Thoracic aorta (tissue), 2 donors: ENCODE results near the gene LETM1. TPM values are rescaled to one million over a fixed set of nuclear protein-coding genes. Genes with fewer than 3 reads are reported as not detected.

Source experiments
- ATAC-seq: fragments of 150-250 bp; one replicate; pipeline ENCODE4 v1.8.0; 2017; ENCODE audit warnings: low read depth; ENCODE audit not compliant: insufficient number of reproducible peaks, low FRiP score
- DNase-seq: peaks from one replicate; pipeline ENCODE4 v3.0.0-alpha.2; 2020; ENCODE audit warnings: low spot score
- H3K27ac ChIP-seq, 2 donors: fragments of 200-600 bp; sonication (generic); 1 replicate in 1 of 2; 2 replicates in 1 of 2; pipeline ENCODE4 v1.5.1; 2016; ENCODE audit warnings: mild to moderate bottlenecking in 2 of 2, moderate library complexity in 2 of 2
- H3K27me3 ChIP-seq: fragments of 200-600 bp; sonication (generic); replicated peaks from 2 replicates; pipeline ENCODE4 v1.6.0; 2016; ENCODE audit warnings: mild to moderate bottlenecking; ENCODE audit not compliant: insufficient read depth
- H3K36me3 ChIP-seq: fragments of 200-600 bp; sonication (generic); one replicate; pipeline ENCODE4 v1.5.1; 2016
- H3K4me1 ChIP-seq, 2 donors: fragments of 200-600 bp; sonication (generic); 1 replicate in 1 of 2; 2 replicates in 1 of 2; pipeline versions ENCODE4 v1.5.1 to v1.6.0; 2016; ENCODE audit warnings: low read depth in 2 of 2, mild to moderate bottlenecking in 1 of 2; ENCODE audit not compliant: control insufficient read depth in 1 of 2
- H3K4me3 ChIP-seq: fragments of 200-600 bp; sonication (generic); 2 replicates; pipeline ENCODE4 v1.5.1; 2016; ENCODE audit warnings: mild to moderate bottlenecking
- H3K9me3 ChIP-seq: fragments of 200-600 bp; sonication (generic); 2 replicates; pipeline ENCODE4 v1.5.1; 2016
- total RNA-seq, 2 donors: library from RNA; depleted of rRNA; stranded (reverse); fragments of >200 nt; gene quantifications; one replicate each; pipeline versions ENCODE4 v1.1.0 to v1.2.3, GENCODE V29; 2016
- TF ChIP-seq, protein P1 (sequence below): fragments of 200-600 bp; sonication (generic); IDR thresholded peaks from one replicate; pipeline ENCODE4 v1.5.1; 2019; ENCODE audit warnings: antibody characterized with exemption

The LETM1 gene
- total RNA-seq: 10 to 100 TPM; 30.5 to 68.9 TPM

DNA sequence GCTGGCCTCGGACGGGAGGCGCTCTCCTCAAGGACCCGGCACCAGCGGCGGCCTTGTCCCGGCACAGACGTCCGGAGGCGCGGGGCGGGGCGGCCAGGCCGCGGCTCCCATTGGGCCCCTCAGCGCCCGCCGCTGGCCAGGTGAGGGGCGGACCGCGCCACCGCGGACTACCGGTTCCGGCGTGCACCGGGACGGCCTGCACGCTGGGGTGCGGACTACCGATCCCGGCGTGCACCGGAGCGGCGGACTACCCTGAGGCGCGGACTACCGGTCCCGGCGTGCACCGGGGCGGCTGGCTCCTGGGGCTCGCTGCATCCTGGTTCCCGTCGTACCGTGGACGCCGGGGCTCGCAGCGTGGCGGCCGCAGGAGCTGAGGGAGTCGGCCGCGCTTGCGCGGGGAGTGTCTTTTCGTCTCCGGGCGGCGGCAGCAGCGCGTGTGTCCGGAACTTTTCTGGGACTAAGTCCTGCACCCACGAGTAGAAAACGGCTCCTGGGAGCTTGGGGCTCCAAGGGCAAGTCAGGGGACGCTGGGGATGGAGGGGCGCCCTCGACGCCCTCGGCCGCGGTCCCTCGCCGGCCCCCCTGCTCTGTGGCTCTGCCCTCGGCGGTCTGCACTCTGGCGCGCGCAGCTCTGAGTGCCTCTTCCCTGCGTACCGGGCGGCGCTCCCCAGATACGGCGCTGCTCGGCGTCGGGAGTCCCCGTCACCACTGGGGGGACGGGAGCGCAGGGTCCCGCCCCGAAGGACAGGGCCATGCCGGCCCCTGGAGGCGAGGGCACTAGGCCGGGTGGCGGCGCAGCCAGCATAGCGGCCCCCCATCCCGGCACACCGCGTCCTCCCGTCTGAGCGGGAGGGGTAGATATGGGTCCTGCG lies at the start of gene LETM1:
Gene LETM1 (minus strand): TSS at position 86 of the 872 bp plus-strand sequence. CDS start 206 bp downstream, outside the sequence.
- peaks cover under 1% of the 10 kb centered on the region for H3K27me3 ChIP-seq
- H3K9me3 ChIP-seq: no peaks in the 10 kb centered on the region
- H3K27ac ChIP-seq: peak within 1 kb of the TSS; percentile 53 to 79
- peaks cover 6 to 20% of the 10 kb centered on the region in 2 donors for H3K4me1 ChIP-seq
- no peaks in the 10 kb centered on the region for H3K36me3 ChIP-seq
- TF ChIP-seq, protein P1, sequence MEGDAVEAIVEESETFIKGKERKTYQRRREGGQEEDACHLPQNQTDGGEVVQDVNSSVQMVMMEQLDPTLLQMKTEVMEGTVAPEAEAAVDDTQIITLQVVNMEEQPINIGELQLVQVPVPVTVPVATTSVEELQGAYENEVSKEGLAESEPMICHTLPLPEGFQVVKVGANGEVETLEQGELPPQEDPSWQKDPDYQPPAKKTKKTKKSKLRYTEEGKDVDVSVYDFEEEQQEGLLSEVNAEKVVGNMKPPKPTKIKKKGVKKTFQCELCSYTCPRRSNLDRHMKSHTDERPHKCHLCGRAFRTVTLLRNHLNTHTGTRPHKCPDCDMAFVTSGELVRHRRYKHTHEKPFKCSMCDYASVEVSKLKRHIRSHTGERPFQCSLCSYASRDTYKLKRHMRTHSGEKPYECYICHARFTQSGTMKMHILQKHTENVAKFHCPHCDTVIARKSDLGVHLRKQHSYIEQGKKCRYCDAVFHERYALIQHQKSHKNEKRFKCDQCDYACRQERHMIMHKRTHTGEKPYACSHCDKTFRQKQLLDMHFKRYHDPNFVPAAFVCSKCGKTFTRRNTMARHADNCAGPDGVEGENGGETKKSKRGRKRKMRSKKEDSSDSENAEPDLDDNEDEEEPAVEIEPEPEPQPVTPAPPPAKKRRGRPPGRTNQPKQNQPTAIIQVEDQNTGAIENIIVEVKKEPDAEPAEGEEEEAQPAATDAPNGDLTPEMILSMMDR: peak; percentile 23
- H3K4me3 ChIP-seq: peak within 1 kb of the TSS; percentile 74
- peak; percentile 70 for DNase-seq
- peak; percentile 82 for ATAC-seq

DNA sequence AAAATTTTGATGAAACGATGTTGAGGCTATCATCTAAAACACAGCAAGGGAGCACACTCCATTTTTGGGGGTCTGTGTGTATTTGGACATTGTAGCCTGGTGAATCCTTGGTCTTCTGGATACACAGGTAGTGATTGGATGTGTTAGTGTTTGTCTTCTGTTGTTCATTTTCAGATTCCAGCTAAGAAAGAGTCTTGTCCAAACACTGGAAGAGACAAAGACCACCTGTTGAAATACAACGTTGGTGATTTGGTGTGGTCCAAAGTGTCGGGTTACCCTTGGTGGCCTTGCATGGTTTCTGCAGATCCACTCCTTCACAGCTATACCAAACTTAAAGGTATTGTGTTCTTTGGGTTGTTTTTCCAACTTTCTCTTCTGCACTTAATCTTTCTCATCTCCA lies 48.1 kb upstream of the LETM1 start:
- no peak overlapping the region for H3K27ac ChIP-seq
- no peak for DNase-seq
- TF ChIP-seq, protein P1: no peak
- H3K36me3 ChIP-seq: peaks cover 13% of the 10 kb centered on the region
- H3K4me1 ChIP-seq: peaks cover 0 to 7% of the 10 kb centered on the region in 2 donors
- H3K9me3 ChIP-seq: no peaks in the 10 kb centered on the region
- no peak overlapping the region for H3K4me3 ChIP-seq
- no peak for ATAC-seq
- H3K27me3 ChIP-seq: no peaks in the 10 kb centered on the region

GRCh38 chr4:1903035-1903434 lies 47.1 kb upstream of the LETM1 start:
- no peaks in the 10 kb centered on the region for H3K9me3 ChIP-seq
- peaks cover 13% of the 10 kb centered on the region for H3K36me3 ChIP-seq
- no peaks in the 10 kb centered on the region for H3K27me3 ChIP-seq
- no peak overlapping the region for H3K27ac ChIP-seq
- DNase-seq: no peak
- TF ChIP-seq, protein P1: no peak
- H3K4me1 ChIP-seq: peaks cover 0 to 7% of the 10 kb centered on the region in 2 donors
- no peak overlapping the region for H3K4me3 ChIP-seq
- ATAC-seq: no peak

DNA sequence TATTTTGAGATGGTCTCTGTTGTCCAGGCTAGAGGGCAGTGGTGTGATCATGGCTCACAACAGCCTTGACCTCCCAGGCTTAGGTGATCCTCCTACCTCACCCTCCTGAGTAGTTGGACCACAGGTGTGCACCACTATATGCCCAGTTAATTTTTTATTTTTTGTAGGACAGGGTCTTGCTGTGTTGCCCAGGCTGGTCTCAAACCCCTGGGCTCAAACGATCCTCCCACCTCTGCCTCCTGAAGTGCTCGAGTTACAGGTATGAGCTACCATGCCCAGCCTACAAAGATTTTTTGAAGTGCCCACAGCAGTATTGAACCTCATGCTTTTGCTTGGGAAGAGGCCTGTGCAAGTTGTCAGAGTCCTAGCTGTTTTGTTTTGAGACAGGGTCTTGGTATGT lies 46.3 kb upstream of the LETM1 start:
- no peak for ATAC-seq
- H3K36me3 ChIP-seq: peaks cover 13% of the 10 kb centered on the region

GRCh38 chr4:1901127-1901526 lies 45.2 kb upstream of the LETM1 start:
- H3K36me3 ChIP-seq: peaks cover 13% of the 10 kb centered on the region
- peaks cover 0 to 7% of the 10 kb centered on the region in 2 donors for H3K4me1 ChIP-seq
- TF ChIP-seq, protein P1: no peak
- no peaks in the 10 kb centered on the region for H3K9me3 ChIP-seq
- no peak overlapping the region for H3K4me3 ChIP-seq
- ATAC-seq (no peak), DNase-seq (no peak)
- no peak overlapping the region for H3K27ac ChIP-seq
- H3K27me3 ChIP-seq: no peaks in the 10 kb centered on the region

More for the DNA sequence above, 46.3 kb upstream of the LETM1 start:
- no peaks in the 10 kb centered on the region for H3K27me3 ChIP-seq
- no peaks in the 10 kb centered on the region for H3K9me3 ChIP-seq
- H3K4me3 ChIP-seq: no peak overlapping the region
- TF ChIP-seq, protein P1: no peak
- DNase-seq: no peak
- no peak overlapping the region for H3K27ac ChIP-seq
- peaks cover 0 to 7% of the 10 kb centered on the region in 2 donors for H3K4me1 ChIP-seq
